GM21723 (cell line): ENCODE results near the gene CSRNP3.

Source experiments
- ATAC-seq: cut with Tn5 transposase; IDR thresholded peaks from one replicate; pipeline ENCODE4 v1.9.1; 2021; ENCODE audit warnings: mild to moderate bottlenecking, moderate library complexity; ENCODE audit not compliant: unreplicated experiment

The CSRNP3 gene

GRCh38 chr2:165674780-165675179, 205.3 kb downstream of the CSRNP3 start:
- no peak for ATAC-seq

GRCh38 chr2:165675551-165675968, 206.1 kb downstream of the CSRNP3 start:
- ATAC-seq, result no peak

- no peak for ATAC-seq
Observed at GRCh38 chr2:165678882-165679281, 209.4 kb downstream of the CSRNP3 start.

- no peak for ATAC-seq
Observed at GRCh38 chr2:165679621-165680020, 210.1 kb downstream of the CSRNP3 start.

GRCh38 chr2:165681841-165682240, 212.3 kb downstream of the CSRNP3 start:
- no peak for ATAC-seq

GRCh38 chr2:165682546-165682945, 213.0 kb downstream of the CSRNP3 start:
- no peak for ATAC-seq

- ATAC-seq, result no peak
Observed at GRCh38 chr2:165686800-165687199, 217.3 kb downstream of the CSRNP3 start.

- ATAC-seq, result no peak
Observed at GRCh38 chr2:165687426-165688002, 218.0 kb downstream of the CSRNP3 start.

GRCh38 chr2:165691615-165692014, 222.1 kb downstream of the CSRNP3 start:
- ATAC-seq, result no peak

GRCh38 chr2:165692906-165693305, 223.4 kb downstream of the CSRNP3 start:
- ATAC-seq, result no peak

GRCh38 chr2:165693838-165694237, 224.3 kb downstream of the CSRNP3 start:
- no peak for ATAC-seq

GRCh38 chr2:165697748-165698443, 228.4 kb downstream of the CSRNP3 start:
- no peak for ATAC-seq

- peak; percentile 79 for ATAC-seq
Observed at GRCh38 chr2:165698444-165698884, 229.0 kb downstream of the CSRNP3 start.

- no peak for ATAC-seq
Observed at GRCh38 chr2:165699946-165700345, 230.4 kb downstream of the CSRNP3 start.

GRCh38 chr2:165700531-165700930, 231.0 kb downstream of the CSRNP3 start:
- no peak for ATAC-seq

- no peak for ATAC-seq
Observed at GRCh38 chr2:165701147-165701546, 231.6 kb downstream of the CSRNP3 start.

- ATAC-seq, result no peak
Observed at GRCh38 chr2:165706960-165707487, 237.5 kb downstream of the CSRNP3 start.

GRCh38 chr2:165716091-165716490, 246.6 kb downstream of the CSRNP3 start:
- no peak for ATAC-seq

- ATAC-seq, result no peak
Observed at GRCh38 chr2:165718610-165719210, 249.2 kb downstream of the CSRNP3 start.

- no peak for ATAC-seq
Observed at GRCh38 chr2:165720511-165720910, 251.0 kb downstream of the CSRNP3 start.

GRCh38 chr2:165725421-165725820, 255.9 kb downstream of the CSRNP3 start:
- no peak for ATAC-seq
